Measurements from ENCODE around the gene SALL2.

DNA sequence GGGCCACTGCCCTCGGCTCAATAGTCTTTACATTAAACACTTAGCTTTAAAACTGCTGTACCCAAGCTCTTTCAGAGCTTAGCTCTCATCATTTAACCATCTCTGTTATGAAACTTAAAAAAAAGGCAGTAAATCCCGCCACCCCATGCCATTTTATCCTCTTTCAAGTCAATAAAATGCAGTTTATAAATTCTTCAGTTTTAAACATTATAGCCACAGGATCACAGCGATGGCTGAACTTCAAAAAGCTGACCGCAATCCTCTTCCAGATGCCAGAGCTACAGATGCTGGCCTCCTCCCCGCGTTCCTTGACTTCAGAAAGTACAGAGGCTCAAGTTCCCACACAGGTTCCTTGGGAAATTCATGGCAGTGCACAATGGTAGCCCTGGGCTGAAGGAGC, 49.5 kb upstream of the SALL2 start:
- TF ChIP-seq, protein P1, sequence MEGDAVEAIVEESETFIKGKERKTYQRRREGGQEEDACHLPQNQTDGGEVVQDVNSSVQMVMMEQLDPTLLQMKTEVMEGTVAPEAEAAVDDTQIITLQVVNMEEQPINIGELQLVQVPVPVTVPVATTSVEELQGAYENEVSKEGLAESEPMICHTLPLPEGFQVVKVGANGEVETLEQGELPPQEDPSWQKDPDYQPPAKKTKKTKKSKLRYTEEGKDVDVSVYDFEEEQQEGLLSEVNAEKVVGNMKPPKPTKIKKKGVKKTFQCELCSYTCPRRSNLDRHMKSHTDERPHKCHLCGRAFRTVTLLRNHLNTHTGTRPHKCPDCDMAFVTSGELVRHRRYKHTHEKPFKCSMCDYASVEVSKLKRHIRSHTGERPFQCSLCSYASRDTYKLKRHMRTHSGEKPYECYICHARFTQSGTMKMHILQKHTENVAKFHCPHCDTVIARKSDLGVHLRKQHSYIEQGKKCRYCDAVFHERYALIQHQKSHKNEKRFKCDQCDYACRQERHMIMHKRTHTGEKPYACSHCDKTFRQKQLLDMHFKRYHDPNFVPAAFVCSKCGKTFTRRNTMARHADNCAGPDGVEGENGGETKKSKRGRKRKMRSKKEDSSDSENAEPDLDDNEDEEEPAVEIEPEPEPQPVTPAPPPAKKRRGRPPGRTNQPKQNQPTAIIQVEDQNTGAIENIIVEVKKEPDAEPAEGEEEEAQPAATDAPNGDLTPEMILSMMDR (IDR thresholded peaks at IDR 0.05; ENCODE audit: insufficient read depth, low read length, poor library complexity, severe bottlenecking): no peak
- TF ChIP-seq EZH2phosphoT487 (conservative IDR thresholded peaks at IDR 0.05; ENCODE audit: low read length): no peak

All from SU-DHL-6 (cell line).